ENCODE results near the gene ALG14.
"Not testable (repeated sequence)": the region's sequence is repeated elsewhere in the genome, so short reads cannot be mapped to it uniquely, and the experiment has no call there.

ALG14 gene

DNA sequence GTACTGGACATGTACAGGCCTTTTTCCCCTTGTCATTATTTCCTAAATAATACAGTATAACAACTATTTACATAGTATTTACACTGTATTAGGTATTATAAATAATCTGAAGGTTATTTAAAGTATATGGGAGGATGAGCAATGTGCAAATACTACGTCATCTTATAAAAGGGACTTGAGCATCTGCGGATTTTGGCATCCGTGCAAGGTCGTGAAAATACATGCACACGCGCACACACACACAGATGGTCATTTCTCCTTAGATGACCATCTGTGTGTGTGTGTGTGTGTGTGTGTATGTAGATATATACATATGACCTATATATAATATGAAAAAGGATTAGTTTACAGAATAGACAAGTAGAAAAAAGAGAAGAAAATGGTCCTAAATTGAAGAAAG is 15.4 kb downstream of the ALG14 start:
- DNase-seq, result no peak
- H3K36me3 ChIP-seq, result no peaks in the 10 kb centered on the region
- H3K9me3 ChIP-seq, result no peaks in the 10 kb centered on the region
- TF ChIP-seq, protein P1, sequence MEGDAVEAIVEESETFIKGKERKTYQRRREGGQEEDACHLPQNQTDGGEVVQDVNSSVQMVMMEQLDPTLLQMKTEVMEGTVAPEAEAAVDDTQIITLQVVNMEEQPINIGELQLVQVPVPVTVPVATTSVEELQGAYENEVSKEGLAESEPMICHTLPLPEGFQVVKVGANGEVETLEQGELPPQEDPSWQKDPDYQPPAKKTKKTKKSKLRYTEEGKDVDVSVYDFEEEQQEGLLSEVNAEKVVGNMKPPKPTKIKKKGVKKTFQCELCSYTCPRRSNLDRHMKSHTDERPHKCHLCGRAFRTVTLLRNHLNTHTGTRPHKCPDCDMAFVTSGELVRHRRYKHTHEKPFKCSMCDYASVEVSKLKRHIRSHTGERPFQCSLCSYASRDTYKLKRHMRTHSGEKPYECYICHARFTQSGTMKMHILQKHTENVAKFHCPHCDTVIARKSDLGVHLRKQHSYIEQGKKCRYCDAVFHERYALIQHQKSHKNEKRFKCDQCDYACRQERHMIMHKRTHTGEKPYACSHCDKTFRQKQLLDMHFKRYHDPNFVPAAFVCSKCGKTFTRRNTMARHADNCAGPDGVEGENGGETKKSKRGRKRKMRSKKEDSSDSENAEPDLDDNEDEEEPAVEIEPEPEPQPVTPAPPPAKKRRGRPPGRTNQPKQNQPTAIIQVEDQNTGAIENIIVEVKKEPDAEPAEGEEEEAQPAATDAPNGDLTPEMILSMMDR (IDR thresholded peaks at IDR 0.05; ENCODE audit: low read depth, low read length), result no peak
- H3K4me3 ChIP-seq (ENCODE audit: low read depth, low read length), result no peak overlapping the region
- H3K27me3 ChIP-seq, result no peaks in the 10 kb centered on the region
- H3K4me1 ChIP-seq, result no peaks in the 10 kb centered on the region

DNA sequence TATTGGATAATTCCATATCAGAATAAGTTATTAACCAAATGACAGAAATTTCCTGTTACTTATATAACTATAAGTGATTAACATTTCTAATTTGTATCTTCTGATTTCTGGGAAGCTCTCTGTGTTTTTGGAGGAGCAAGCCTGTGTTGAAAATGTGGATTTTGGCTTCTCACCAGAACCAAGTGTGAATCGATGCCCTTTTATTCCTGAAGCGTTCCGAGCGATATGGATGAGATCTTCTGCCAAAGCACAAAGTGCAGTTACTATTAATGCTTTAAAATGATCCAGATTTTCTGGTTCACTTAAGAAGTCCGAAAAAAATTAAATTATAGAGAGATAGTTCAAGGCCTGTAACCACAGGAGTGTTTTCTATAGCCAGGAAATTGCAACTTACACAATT is 22.8 kb downstream of the ALG14 start:
- H3K4me3 ChIP-seq (ENCODE audit: low read depth, low read length), result no peak overlapping the region
- TF ChIP-seq, protein P1 (IDR thresholded peaks at IDR 0.05; ENCODE audit: low read depth, low read length), result no peak

DNA sequence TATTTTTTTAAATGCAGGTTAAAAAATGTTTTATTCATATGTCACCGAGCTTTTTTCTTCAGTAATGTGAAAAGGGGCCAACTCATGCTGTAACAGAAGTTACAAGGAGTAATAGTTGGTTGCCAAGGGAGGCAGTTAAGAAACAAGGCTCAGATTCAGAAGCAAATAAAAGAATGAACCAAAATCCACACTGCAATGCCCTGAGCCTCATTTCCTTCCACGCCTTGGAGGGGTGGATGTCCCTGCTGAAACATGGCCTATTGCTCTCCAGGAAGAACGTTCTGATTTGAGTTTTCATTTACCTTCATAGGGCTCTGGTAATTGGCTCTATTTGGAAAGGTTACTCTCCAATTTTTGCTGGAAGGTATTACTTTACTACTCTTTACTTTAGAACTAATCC is 24.4 kb downstream of the ALG14 start:
- H3K27me3 ChIP-seq, result no peaks in the 10 kb centered on the region
- H3K36me3 ChIP-seq, result no peaks in the 10 kb centered on the region
- H3K4me1 ChIP-seq, result no peaks in the 10 kb centered on the region
- H3K4me3 ChIP-seq (ENCODE audit: low read depth, low read length), result no peak overlapping the region
- TF ChIP-seq, protein P1 (IDR thresholded peaks at IDR 0.05; ENCODE audit: low read depth, low read length), result no peak
- H3K9me3 ChIP-seq, result no peaks in the 10 kb centered on the region
- no peak for DNase-seq

More for the DNA sequence above, 22.8 kb downstream of the ALG14 start:
- peak; percentile 6 for DNase-seq
- Histone ChIP-seq H3K36me3 (no peaks in the 10 kb centered on the region), H3K9me3 (no peaks in the 10 kb centered on the region), H3K4me1 (no peaks in the 10 kb centered on the region), H3K27me3 (no peaks in the 10 kb centered on the region)

DNA sequence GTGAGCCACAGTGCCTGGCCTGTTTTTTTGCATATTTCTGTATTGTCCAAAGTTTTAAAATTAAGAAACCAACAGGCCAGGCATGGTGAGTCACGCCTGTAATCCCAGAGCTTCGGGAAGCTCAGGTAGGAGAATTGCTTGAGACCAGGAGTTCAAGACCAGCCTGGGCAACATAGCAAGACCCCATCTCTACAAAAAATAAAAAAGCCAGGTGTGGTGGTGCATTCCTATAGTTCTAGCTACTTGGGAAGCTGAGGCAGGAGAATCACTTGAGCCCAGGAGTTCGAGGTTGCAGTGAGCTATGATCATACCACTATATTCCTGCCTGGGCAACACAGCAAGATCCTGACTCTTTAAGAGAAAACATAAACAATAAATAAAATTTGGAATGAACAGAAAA is 25.1 kb downstream of the ALG14 start:
- not testable (repeated sequence) for H3K36me3 ChIP-seq; H3K9me3 ChIP-seq; H3K4me1 ChIP-seq; H3K27me3 ChIP-seq; H3K4me3 ChIP-seq (ENCODE audit: low read depth, low read length); DNase-seq

DNA sequence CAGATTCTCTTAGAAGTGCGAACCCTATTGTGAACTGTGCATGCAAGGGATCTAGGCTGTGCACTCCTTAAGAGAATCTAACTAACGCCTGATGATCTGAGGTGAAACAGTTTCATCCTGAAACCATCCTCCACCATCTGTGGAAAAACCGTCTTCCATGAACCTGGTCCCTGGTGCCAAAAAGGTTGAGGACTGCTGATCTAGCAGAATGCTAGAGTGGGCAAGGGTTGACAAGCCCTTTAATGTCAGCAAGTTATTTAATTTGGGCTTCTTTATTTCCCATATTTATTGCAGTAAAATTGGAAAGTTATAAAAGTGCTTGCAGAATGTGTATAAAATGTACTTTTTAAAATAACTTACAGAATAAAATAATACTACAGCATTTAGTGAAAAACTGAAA is 26.4 kb downstream of the ALG14 start:
- no peak for DNase-seq
- Histone ChIP-seq H3K27me3 (no peaks in the 10 kb centered on the region), H3K4me1 (no peaks in the 10 kb centered on the region), H3K4me3 (ENCODE audit: low read depth, low read length) (no peak overlapping the region), H3K36me3 (no peaks in the 10 kb centered on the region), H3K9me3 (no peaks in the 10 kb centered on the region)
- TF ChIP-seq, protein P1 (IDR thresholded peaks at IDR 0.05; ENCODE audit: low read depth, low read length), result no peak

DNA sequence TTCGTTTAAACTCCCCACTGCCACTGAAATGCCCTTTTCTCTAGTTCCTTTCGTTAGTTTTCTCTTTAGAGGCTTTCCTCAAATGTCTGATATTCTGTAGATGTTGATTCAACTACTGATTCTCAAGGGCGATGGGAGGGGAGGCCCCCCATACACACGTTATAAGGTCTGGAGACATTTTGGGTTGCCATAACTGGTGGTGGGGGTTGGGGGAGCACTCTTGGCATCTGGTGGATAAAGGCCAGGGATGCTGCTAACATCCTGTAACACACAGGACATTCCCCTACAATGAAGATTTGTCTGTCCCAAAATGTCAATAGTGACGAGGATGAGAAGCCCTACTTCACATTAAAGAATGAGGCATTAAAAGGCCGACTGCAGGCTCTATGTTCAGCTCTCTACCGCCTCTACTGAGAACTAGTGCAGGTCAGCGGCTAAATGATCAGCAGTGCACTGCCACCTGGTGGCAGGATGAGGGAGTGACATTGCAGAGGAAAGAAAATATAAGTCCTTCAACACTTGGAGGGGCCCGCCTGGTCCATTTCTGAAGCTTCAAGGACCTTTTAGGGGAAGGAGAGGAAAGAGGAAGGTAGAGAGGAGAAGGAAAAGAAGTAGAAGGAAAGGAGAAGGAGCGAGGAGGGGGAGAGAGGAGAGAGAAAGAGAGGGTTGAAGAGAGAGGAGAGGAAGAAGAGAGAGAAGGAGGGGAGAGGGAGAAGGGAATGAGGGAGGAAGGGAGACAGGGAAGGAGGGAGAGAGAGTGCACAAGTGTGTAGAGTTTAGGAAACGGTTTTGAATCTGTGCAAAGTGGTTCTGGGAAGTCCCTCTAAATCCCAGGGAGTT is 29.4 kb downstream of the ALG14 start:
- no peaks in the 10 kb centered on the region for H3K9me3 ChIP-seq
- H3K4me1 ChIP-seq, result no peaks in the 10 kb centered on the region
- peak; percentile 67 for DNase-seq
- no peak overlapping the region for H3K4me3 ChIP-seq (ENCODE audit: low read depth, low read length)
- TF ChIP-seq, protein P1 (IDR thresholded peaks at IDR 0.05; ENCODE audit: low read depth, low read length), result peak; percentile 91
- no peaks in the 10 kb centered on the region for H3K36me3 ChIP-seq
- H3K27me3 ChIP-seq, result no peaks in the 10 kb centered on the region
